GM12878 (cell line): ENCODE measurements around the gene PFN3. TPM values are rescaled to one million over a fixed set of nuclear protein-coding genes. Genes with fewer than 3 reads are reported as not detected.

Experiments used
- ATAC-seq: fragments of 200-7000 bp; cut with Tn5 transposase; 3 replicates; pipeline ENCODE4 v1.9.1; 2020; ENCODE audit warnings: mild to moderate bottlenecking, moderate library complexity
- BruUV-seq: library from RNA; stranded (reverse); fragments of 400-500 nt; replicated peaks from 2 replicates; lab custom pipeline; 2021; lab: Mats Ljungman, UMichigan
- CTCF ChIA-PET: fragments of 300-600 bp; sonication (Branson Sonifier 250); formaldehyde crosslinking; extraction: SDS; loops from one replicate; lab custom pipeline; 2021; ENCODE audit warnings: inconsistent platforms; lab: Yijun Ruan, JAX
- POLR2A ChIA-PET: fragments of 350-600 bp; formaldehyde crosslinking; extraction: SDS; loops from one replicate; lab custom pipeline; 2021; ENCODE audit warnings: inconsistent platforms; lab: Charles Lee
- RAD21 ChIA-PET: fragments of 300-600 bp; sonication (Branson Sonifier 250); formaldehyde crosslinking; loops from one replicate; lab custom pipeline; 2023; ENCODE audit warnings: antibody characterized with exemption; ENCODE audit not compliant: unreplicated experiment; lab: Charles Lee
- SMC1A ChIA-PET: fragments of 300-600 bp; sonication (Branson Sonifier 250); formaldehyde crosslinking; loops from one replicate; lab custom pipeline; 2023; ENCODE audit not compliant: unreplicated experiment, uncharacterized antibody; lab: Charles Lee
- DNase-seq: peaks from one replicate; pipeline ENCODE4 v3.0.0-alpha.2; 2011; ENCODE audit warnings: low read depth, low spot score
- FAIRE-seq: peaks from 3 replicates; lab custom pipeline; 2011; peaks lifted over from hg19 to GRCh38; lab: Jason Lieb, UNC
- H2AFZ ChIP-seq: 2 replicates; pipeline ENCODE4 v1.6.0; 2011; ENCODE audit warnings: low read depth, low read length, control low read depth; ENCODE audit not compliant: control insufficient read depth
- H3K27ac ChIP-seq: 2 replicates; pipeline ENCODE4 v1.5.1; 2011; ENCODE audit warnings: control low read depth; ENCODE audit not compliant: control insufficient read depth, insufficient read depth
- H3K27me3 ChIP-seq, 2 experiments: replicated peaks in 1 of 2; 2 replicates each; pipeline versions ENCODE4 v1.6.0 to v1.6.1; 2011; ENCODE audit warnings: low read length in 1 of 2; ENCODE audit not compliant: control insufficient read depth in 2 of 2, insufficient read depth in 2 of 2
- H3K36me3 ChIP-seq, 2 experiments: 2 replicates each; pipeline ENCODE4 v1.5.1; 2011; ENCODE audit warnings: low read length in 1 of 2; ENCODE audit not compliant: control insufficient read depth in 2 of 2, insufficient read depth in 2 of 2
- H3K4me1 ChIP-seq: 2 replicates; pipeline ENCODE4 v1.6.1; 2011; ENCODE audit warnings: mild to moderate bottlenecking, low read length, moderate library complexity, mixed read lengths; ENCODE audit not compliant: control insufficient read depth, insufficient read depth
- H3K4me2 ChIP-seq: 2 replicates; pipeline ENCODE4 v1.6.0; 2011; ENCODE audit warnings: control low read depth; ENCODE audit not compliant: control insufficient read depth, insufficient read depth
- H3K4me3 ChIP-seq: fragments of 200-600 bp; sonication (generic); 2 replicates; pipeline ENCODE4 v1.5.1; 2016
- H3K79me2 ChIP-seq: 2 replicates; pipeline ENCODE4 v1.6.0; 2011; ENCODE audit warnings: low read length; ENCODE audit not compliant: control insufficient read depth, insufficient read depth
- H3K9ac ChIP-seq: 2 replicates; pipeline ENCODE4 v1.8.0; 2011; ENCODE audit warnings: low read length, control low read depth, mixed read lengths; ENCODE audit not compliant: control insufficient read depth, insufficient read depth
- H3K9me3 ChIP-seq: replicated peaks from 3 replicates; pipeline ENCODE4 v1.5.1; 2011; ENCODE audit warnings: mild to moderate bottlenecking, low read length; ENCODE audit not compliant: control insufficient read depth, insufficient read depth
- H4K20me1 ChIP-seq: 2 replicates; pipeline ENCODE4 v1.6.0; 2011; ENCODE audit not compliant: control insufficient read depth, insufficient read depth
- ASH2L ChIP-seq: fragments of 300-600, 200-600 bp; sonication (generic); IDR thresholded peaks from 2 replicates; pipeline ENCODE4 v1.6.1; 2017; ENCODE audit warnings: low read depth, mild to moderate bottlenecking, borderline replicate concordance
- ATF7 ChIP-seq: fragments of 450-650 bp; IDR thresholded peaks from 2 replicates; pipeline ENCODE4 v1.6.1; 2016; ENCODE audit warnings: low read depth, mild to moderate bottlenecking
- CHD1 ChIP-seq: IDR thresholded peaks from 2 replicates; pipeline ENCODE4 v1.6.1; 2012; ENCODE audit warnings: low read depth, low read length, improper control_type of control experiment
- EED ChIP-seq: sonication (generic); IDR thresholded peaks from 2 replicates; pipeline ENCODE4 v1.6.1; 2016; ENCODE audit warnings: antibody characterized with exemption, low read depth
- JUNB ChIP-seq: IDR thresholded peaks from 2 replicates; pipeline ENCODE4 v1.6.1; 2016; ENCODE audit warnings: antibody characterized with exemption, mild to moderate bottlenecking
- MEF2B ChIP-seq: fragments of 450-650 bp; IDR thresholded peaks from 2 replicates; pipeline ENCODE4 v1.6.1; 2018; ENCODE audit warnings: mild to moderate bottlenecking, moderate library complexity; ENCODE audit not compliant: partially characterized antibody, poor library complexity, severe bottlenecking
- MYC ChIP-seq: IDR thresholded peaks from 2 replicates; pipeline ENCODE4 v1.6.1; 2011; ENCODE audit warnings: mild to moderate bottlenecking, low read length, moderate library complexity, inconsistent platforms; ENCODE audit not compliant: insufficient read depth, insufficient replicate concordance, insufficient read length, severe bottlenecking
- NFYB ChIP-seq: IDR thresholded peaks from 2 replicates; pipeline ENCODE4 v1.6.1; 2011; ENCODE audit warnings: low read depth, mild to moderate bottlenecking, low read length, improper control_type of control experiment, moderate library complexity; ENCODE audit not compliant: insufficient read depth
- TCF3 ChIP-seq: IDR thresholded peaks from 2 replicates; pipeline ENCODE4 v1.6.1; 2012; ENCODE audit warnings: low read depth, mild to moderate bottlenecking, low read length, borderline replicate concordance; ENCODE audit not compliant: insufficient read depth
- WRNIP1 ChIP-seq: IDR thresholded peaks from 2 replicates; pipeline ENCODE4 v1.6.1; 2011; ENCODE audit warnings: low read depth, low read length, improper control_type of control experiment, borderline replicate concordance
- WGBS: methylation state at CpG from one replicate; pipeline ENCODE4 v1.1.6; 2016; ENCODE audit warnings: low lambda C conversion rate; ENCODE audit not compliant: insufficient replicate concordance, insufficient coverage; ENCODE audit errors: missing lambda C conversion rate; 5-methylcytosine and 5-hydroxymethylcytosine counted together
- in situ Hi-C: fragments of 300-500 bp; cut with MboI; formaldehyde crosslinking; loops from 9 replicates; pipeline ENCODE4 v1.14.3; 2018; ENCODE audit warnings: mixed read lengths
- intact Hi-C: fragments of 100-400 bp; cut with micrococcal nuclease; formaldehyde crosslinking; loops from one replicate; pipeline ENCODE4 v1.14.2; 2022; ENCODE audit not compliant: unreplicated experiment
- polyA plus RNA-seq, 11 experiments: library from polyadenylated mRNA; depleted of rRNA in 4 of 11; unstranded in 6 of 11; stranded (reverse) in 5 of 11; fragments of >200 nt; fragmentation: Nextera tagmentation in 4 of 11; fragmentation: Illumina TruSeq in 1 of 11; extraction: Ambion mirVana in 4 of 11; extraction: Trizol in 1 of 11; gene quantifications; 1 replicate in 1 of 11; 2 replicates in 10 of 11; pipeline versions ENCODE4 v1.2.1 to v1.2.3, GENCODE V29; 2011 to 2016; ENCODE audit warnings: inconsistent platforms in 2 of 11, missing spikeins in 2 of 11, low read depth in 1 of 11
- total RNA-seq, 4 experiments: library from RNA; depleted of rRNA in 3 of 4; stranded (reverse); fragments of >200 nt in 3 of 4; fragmentation: Illumina TruSeq in 1 of 4; extraction: Trizol in 1 of 4; gene quantifications; 2 replicates each; pipeline versions ENCODE4 v1.2.1 to v1.2.3, GENCODE V29; 2013 to 2021

The PFN3 gene
- total and polyA plus RNA-seq, 10 of the 15 experiments (the other 5 are each of a cell fraction or from before 2014, with no cell fraction given), result not detected

GRCh38 chr5:177377851-177378776 lies 22.3 kb downstream of the PFN3 start:
- H3K27ac ChIP-seq, result no peak overlapping the region
- no peaks in the 10 kb centered on the region for H3K27me3 ChIP-seq
- H3K36me3 ChIP-seq, result peaks cover 0 to 2% of the 10 kb centered on the region in 2 experiments; a peak in 1 of 4 replicates
- WGBS, result 75% methylated on average over 8 of the region's 8 CpGs
- H3K9me3 ChIP-seq, result no peaks in the 10 kb centered on the region
- H3K4me1 ChIP-seq, result peaks cover 6% of the 10 kb centered on the region
- intact Hi-C loops (no loop called here), in situ Hi-C loops (loop anchor here (25.0 kb wide), 1 partner anchor 1341 kb away; no protein-coding TSS in a partner anchor)
- H2AFZ ChIP-seq, result no peak overlapping the region
- POLR2A ChIA-PET, result interaction anchor here (0.7 to 2.1 kb wide), 7 partner anchors 8 to 369 kb away, joined by 3 to 14 read pairs (median 5); no protein-coding TSS in a partner anchor
- ATAC-seq, result no peak
- SMC1A ChIA-PET, result interaction anchor here (1.1 to 2.5 kb wide), 5 partner anchors 8 to 60 kb away, joined by 4 to 19 read pairs (median 6); no protein-coding TSS in a partner anchor
- H3K9ac ChIP-seq, result no peak overlapping the region
- DNase-seq, result no peak
- no peak overlapping the region for H3K4me3 ChIP-seq
- H3K79me2 ChIP-seq, result no peaks in the 10 kb centered on the region
- TF ChIP-seq WRNIP1, result no peak
- TF ChIP-seq MYC, result no peak
- no peak for TF ChIP-seq CHD1
- TF ChIP-seq ATF7, result no peak
- TF ChIP-seq TCF3, result no peak
- TF ChIP-seq ASH2L, result no peak
- TF ChIP-seq JUNB, result no peak
- no peak for TF ChIP-seq EED
- no peak for TF ChIP-seq MEF2B
- no peak for TF ChIP-seq NFYB
- BruUV-seq, result no TSS peak
- CTCF ChIA-PET, result interaction anchor here (0.6 to 5.8 kb wide), 12 partner anchors 8 to 807 kb away, joined by 3 to 45 read pairs (median 4); partner anchors contain the start of gene LMAN2
- no peaks in the 10 kb centered on the region for H4K20me1 ChIP-seq
- RAD21 ChIA-PET, result interaction anchor here (0.6 to 2.5 kb wide), 7 partner anchors 8 to 79 kb away, joined by 3 to 25 read pairs (median 4); partner anchors contain the start of gene LMAN2
- H3K4me2 ChIP-seq, result no peak overlapping the region
- no peak for FAIRE-seq
